Measurements from ENCODE around the gene ATP8B4. TPM values are rescaled to one million over a fixed set of nuclear protein-coding genes. Genes with fewer than 3 reads are reported as not detected.

The ATP8B4 gene
- total RNA-seq, 1 donor from 2014 or later, result 0.98 TPM

- H3K4me3 Mint-ChIP-seq (ENCODE audit: low read depth), result no peak overlapping the region
- no peak overlapping the region for H3K27ac Mint-ChIP-seq
- no peak for DNase-seq (ENCODE audit: low spot score, unreplicated experiment)
- H3K4me1 Mint-ChIP-seq (ENCODE audit: low read depth), result peaks cover 5% of the 10 kb centered on the region
- no peaks in the 10 kb centered on the region for H3K36me3 Mint-ChIP-seq (ENCODE audit: insufficient read depth)
- peaks cover 5% of the 10 kb centered on the region for H3K27me3 Mint-ChIP-seq
- no peak for TF ChIP-seq CTCF (IDR thresholded peaks at IDR 0.05; ENCODE audit: unreplicated experiment)
- H3K9me3 Mint-ChIP-seq (ENCODE audit: low read depth), result peaks cover 7% of the 10 kb centered on the region
These were observed 287.6 kb downstream of the ATP8B4 start for GRCh38 chr15:49831206-49831965.

- Mint-ChIP-seq H3K27ac (no peak overlapping the region), H3K36me3 (ENCODE audit: insufficient read depth) (no peaks in the 10 kb centered on the region), H3K9me3 (ENCODE audit: low read depth) (peaks cover 4% of the 10 kb centered on the region), H3K4me3 (ENCODE audit: low read depth) (no peak overlapping the region), H3K4me1 (ENCODE audit: low read depth) (peaks cover 5% of the 10 kb centered on the region), H3K27me3 (peaks cover 5% of the 10 kb centered on the region)
- no peak for TF ChIP-seq CTCF (IDR thresholded peaks at IDR 0.05; ENCODE audit: unreplicated experiment)
- DNase-seq (ENCODE audit: low spot score, unreplicated experiment), result no peak
These were observed 288.6 kb downstream of the ATP8B4 start for GRCh38 chr15:49830391-49830790.

- Mint-ChIP-seq H3K4me3 (ENCODE audit: low read depth) (no peak overlapping the region), H3K4me1 (ENCODE audit: low read depth) (peaks cover 2% of the 10 kb centered on the region), H3K27me3 (peaks cover 5% of the 10 kb centered on the region), H3K9me3 (ENCODE audit: low read depth) (peaks cover 4% of the 10 kb centered on the region), H3K27ac (no peak overlapping the region), H3K36me3 (ENCODE audit: insufficient read depth) (no peaks in the 10 kb centered on the region)
- no peak for DNase-seq (ENCODE audit: low spot score, unreplicated experiment)
- TF ChIP-seq CTCF (IDR thresholded peaks at IDR 0.05; ENCODE audit: unreplicated experiment), result no peak
These were observed 291.7 kb downstream of the ATP8B4 start for GRCh38 chr15:49827311-49827710.

- no peak for DNase-seq (ENCODE audit: low spot score, unreplicated experiment)
- Mint-ChIP-seq H3K36me3 (ENCODE audit: insufficient read depth) (no peaks in the 10 kb centered on the region), H3K27ac (no peak overlapping the region), H3K4me3 (ENCODE audit: low read depth) (no peak overlapping the region), H3K4me1 (ENCODE audit: low read depth) (no peaks in the 10 kb centered on the region), H3K9me3 (ENCODE audit: low read depth) (peaks cover 7% of the 10 kb centered on the region), H3K27me3 (peaks cover 5% of the 10 kb centered on the region)
- TF ChIP-seq CTCF (IDR thresholded peaks at IDR 0.05; ENCODE audit: unreplicated experiment), result no peak
These were observed 292.3 kb downstream of the ATP8B4 start for GRCh38 chr15:49826640-49827234.

GRCh38 chr15:49824775-49825099 lies 294.3 kb downstream of the ATP8B4 start:
- TF ChIP-seq CTCF (IDR thresholded peaks at IDR 0.05; ENCODE audit: unreplicated experiment), result no peak
- Mint-ChIP-seq H3K27me3 (no peaks in the 10 kb centered on the region), H3K27ac (no peak overlapping the region), H3K4me1 (ENCODE audit: low read depth) (no peaks in the 10 kb centered on the region), H3K9me3 (ENCODE audit: low read depth) (peaks cover 7% of the 10 kb centered on the region), H3K36me3 (ENCODE audit: insufficient read depth) (no peaks in the 10 kb centered on the region), H3K4me3 (ENCODE audit: low read depth) (no peak overlapping the region)
- DNase-seq (ENCODE audit: low spot score, unreplicated experiment), result no peak
